Adipocyte (in vitro differentiated cells): ENCODE data around the gene LCK.

ENCODE experiments used
- DNase-seq: peaks from one replicate; pipeline ENCODE4 v3.0.0-alpha.2; 2015; ENCODE audit warnings: low read depth
- H3K27me3 ChIP-seq: replicated peaks from 2 replicates; pipeline ENCODE4 v1.7.0; 2013; ENCODE audit warnings: mild to moderate bottlenecking, low read length, moderate library complexity; ENCODE audit not compliant: control insufficient read depth, insufficient read depth
- H3K36me3 ChIP-seq: 2 replicates; pipeline ENCODE4 v1.7.0; 2013; ENCODE audit warnings: low read length, mild to moderate bottlenecking, moderate library complexity; ENCODE audit not compliant: control insufficient read depth, insufficient read depth, severe bottlenecking
- H3K4me1 ChIP-seq: 2 replicates; pipeline ENCODE4 v1.7.0; 2013; ENCODE audit warnings: mild to moderate bottlenecking, low read length, moderate library complexity; ENCODE audit not compliant: control insufficient read depth, insufficient read depth
- H3K4me3 ChIP-seq: 2 replicates; pipeline ENCODE4 v1.7.0; 2013; ENCODE audit warnings: mild to moderate bottlenecking, low read length, moderate library complexity
- H3K9ac ChIP-seq: 2 replicates; pipeline ENCODE4 v1.7.0; 2013; ENCODE audit warnings: mild to moderate bottlenecking, low read length, moderate library complexity
- H3K9me3 ChIP-seq: 2 replicates; pipeline ENCODE4 v1.7.0; 2013; ENCODE audit warnings: mild to moderate bottlenecking, low read length, moderate library complexity; ENCODE audit not compliant: control insufficient read depth

LCK gene

DNA sequence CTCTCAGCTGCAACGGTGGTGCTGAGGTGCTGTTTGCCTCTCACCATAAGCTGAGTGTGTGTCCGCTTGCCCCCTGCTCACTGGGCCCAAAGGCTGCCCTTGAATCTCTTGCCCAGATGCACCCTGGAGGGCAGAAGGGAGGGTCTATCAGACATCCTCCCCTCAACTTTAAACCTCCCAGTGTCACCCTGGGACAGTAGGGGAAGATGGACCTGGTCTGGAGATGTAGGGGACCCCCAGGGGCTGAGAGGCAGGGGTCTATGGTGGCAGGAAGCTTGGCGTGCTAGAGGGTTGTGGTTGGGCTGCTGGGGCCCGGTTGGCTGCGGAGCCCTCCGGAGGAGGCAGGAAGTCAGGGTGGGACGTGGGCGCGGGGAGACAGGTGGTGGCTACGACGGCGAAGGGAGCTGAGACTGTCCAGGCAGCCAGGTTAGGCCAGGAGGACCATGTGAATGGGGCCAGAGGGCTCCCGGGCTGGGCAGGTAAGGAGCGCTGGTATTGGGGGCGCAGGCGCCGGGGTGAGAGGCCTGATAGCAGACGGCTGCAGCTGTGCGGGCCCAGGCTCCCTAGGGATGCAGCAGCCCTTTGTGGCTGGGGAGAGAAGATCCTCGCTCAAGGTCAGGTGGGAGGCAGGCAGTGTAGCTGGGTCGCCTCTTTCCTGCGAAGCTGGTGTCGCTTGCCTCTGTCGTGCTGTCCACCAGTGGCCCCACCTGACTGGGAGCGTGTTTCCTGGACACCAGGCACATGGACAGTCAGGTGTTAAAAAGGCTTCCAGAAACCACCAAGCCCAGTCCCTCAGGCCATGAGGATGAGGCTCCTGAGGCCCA is at the start of gene LCK:
LCK (plus strand) TSS at position 373 of the 824 bp plus-strand sequence. CDS start 23,065 bp downstream, outside the sequence.
- Histone ChIP-seq H3K9me3 (no peaks in the 10 kb centered on the region), H3K27me3 (no peaks in the 10 kb centered on the region), H3K36me3 (no peaks in the 10 kb centered on the region), H3K4me1 (peaks cover 17% of the 10 kb centered on the region), H3K4me3 (no peak within 1 kb of the TSS), H3K9ac (no peak within 1 kb of the TSS)
- DNase-seq, result no peak

DNA sequence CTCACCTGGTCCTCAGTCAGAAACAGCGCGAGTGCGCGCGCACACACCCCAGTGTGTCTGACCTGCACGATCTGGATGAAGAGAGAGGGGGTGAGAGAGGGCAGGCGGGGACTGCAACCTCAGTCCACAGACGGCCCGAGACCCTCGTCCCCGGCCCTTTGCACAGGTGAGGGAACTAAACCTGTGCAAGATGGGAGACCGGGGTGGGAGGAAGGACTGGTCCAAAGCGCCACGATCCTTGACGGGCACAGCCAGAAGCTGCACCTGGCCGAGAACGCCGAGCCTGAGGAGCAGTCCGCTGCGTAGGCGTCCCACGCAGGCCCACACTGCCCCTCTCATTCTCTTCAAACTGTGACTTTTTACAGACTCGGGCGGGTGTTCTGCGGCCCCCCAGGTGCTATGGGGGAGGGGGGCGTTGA is 46.1 kb upstream of the LCK start:
- H3K9me3 ChIP-seq, result no peaks in the 10 kb centered on the region
- DNase-seq, result no peak
- H3K4me1 ChIP-seq, result peaks cover 31% of the 10 kb centered on the region
- H3K4me3 ChIP-seq, result peak overlapping the region; percentile 89
- H3K36me3 ChIP-seq, result no peaks in the 10 kb centered on the region
- H3K27me3 ChIP-seq, result no peaks in the 10 kb centered on the region
- H3K9ac ChIP-seq, result peak overlapping the region; percentile 90

DNA sequence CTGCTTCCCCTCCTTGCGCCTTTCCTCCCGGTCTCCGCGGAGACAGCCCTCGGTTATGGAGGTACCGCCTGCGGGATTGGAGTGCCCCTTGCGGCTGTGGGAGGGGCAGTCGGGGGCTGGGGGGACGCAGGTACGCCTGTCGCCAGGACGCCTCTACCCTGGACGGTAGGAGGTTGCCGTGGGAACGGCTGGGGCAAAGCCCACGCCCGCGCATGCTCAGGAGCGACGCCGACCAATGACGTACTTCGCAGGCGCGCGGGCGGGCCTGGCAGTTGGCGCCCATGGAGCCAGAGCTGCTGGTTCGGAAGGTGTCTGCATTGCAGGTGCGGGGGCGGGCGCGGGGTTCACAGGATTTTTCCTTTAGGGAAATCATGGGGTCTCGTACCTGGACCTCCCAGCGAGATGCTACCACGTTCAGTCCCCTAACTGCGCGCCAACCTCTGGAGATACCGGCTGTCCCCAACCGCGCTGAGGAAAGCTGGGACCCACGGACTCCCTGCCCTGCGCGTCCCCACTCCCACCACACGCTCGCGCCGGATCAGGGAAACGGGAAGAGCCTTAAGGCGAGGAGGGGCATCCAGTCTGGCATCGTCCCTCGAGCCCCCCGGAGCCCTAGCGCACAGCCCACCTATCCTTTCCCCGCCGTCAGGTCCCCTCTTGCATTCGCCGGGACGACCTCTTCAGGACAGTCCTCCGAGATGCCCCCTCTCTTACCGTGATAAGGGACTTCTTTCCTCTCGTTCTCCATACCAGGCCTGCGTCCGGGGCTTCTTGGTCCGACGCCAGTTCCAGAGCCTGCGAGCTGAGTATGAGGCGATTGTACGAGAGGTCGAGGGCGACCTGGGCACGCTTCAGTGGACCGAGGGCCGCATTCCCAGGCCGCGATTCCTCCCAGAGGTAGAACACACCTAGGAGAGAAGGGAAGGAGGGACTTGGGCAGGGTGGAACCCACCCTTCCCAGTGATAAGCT is 45.4 kb upstream of the LCK start, which contains the start of gene IQCC:
IQCC (plus strand) TSS at position 271 of the 970 bp plus-strand sequence; CDS start at position 282, 11 bp downstream.
- DNase-seq, result peak; percentile 95
- H3K9ac ChIP-seq, result peak within 1 kb of the TSS; percentile 90
- peaks cover 23% of the 10 kb centered on the region for H3K4me1 ChIP-seq
- no peaks in the 10 kb centered on the region for H3K9me3 ChIP-seq
- H3K27me3 ChIP-seq, result no peaks in the 10 kb centered on the region
- H3K4me3 ChIP-seq, result peak within 1 kb of the TSS; percentile 89
- no peaks in the 10 kb centered on the region for H3K36me3 ChIP-seq

DNA sequence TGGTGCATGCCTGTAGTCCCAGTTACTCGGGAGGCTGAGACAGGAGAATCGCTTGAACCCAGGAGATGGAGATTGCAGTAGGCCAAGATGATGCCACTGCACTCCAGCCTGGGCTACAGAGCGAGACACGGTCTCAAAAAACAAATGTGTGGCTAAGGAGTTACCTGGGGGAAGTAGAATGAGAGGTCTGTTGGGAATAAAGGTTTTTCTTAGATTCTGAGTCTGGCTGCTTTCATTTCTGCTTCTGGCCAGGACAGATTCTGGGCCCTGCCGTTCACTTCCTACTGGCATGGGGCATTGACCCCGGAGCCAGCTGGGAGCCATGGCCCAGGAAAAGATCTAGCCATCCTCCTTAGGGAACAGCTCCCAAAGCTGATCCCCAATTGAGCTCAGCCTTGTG is 42.6 kb upstream of the LCK start:
- no peak for DNase-seq

DNA sequence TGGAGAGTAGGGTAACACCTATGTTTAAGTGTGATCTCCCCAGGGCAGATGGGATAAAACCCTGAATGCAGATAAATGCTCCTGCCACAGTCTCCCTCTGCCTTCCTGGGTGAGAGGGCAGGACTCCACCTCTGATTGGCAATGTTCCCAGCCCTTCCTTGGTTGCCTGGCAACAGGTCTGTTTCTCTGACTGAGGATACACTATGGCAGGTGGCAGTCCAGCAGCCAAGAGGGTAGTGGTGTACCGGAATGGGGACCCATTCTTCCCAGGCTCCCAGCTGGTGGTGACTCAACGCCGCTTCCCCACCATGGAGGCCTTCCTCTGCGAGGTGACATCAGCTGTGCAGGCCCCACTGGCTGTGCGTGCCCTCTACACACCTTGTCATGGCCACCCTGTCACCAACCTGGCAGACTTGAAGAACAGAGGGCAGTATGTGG is 42.2 kb upstream of the LCK start, which contains the start of gene DCDC2B:
DCDC2B (plus strand) TSS at position 199 of the 438 bp plus-strand sequence; CDS start at position 204, 5 bp downstream.
- Histone ChIP-seq H3K36me3 (no peaks in the 10 kb centered on the region), H3K9me3 (no peaks in the 10 kb centered on the region), H3K9ac (no peak within 1 kb of the TSS), H3K4me1 (peaks cover 13% of the 10 kb centered on the region), H3K27me3 (no peaks in the 10 kb centered on the region), H3K4me3 (no peak within 1 kb of the TSS)
- DNase-seq, result no peak

More for the DNA sequence above, 42.6 kb upstream of the LCK start:
- no peaks in the 10 kb centered on the region for H3K9me3 ChIP-seq
- H3K4me3 ChIP-seq, result no peak overlapping the region
- peaks cover 13% of the 10 kb centered on the region for H3K4me1 ChIP-seq
- H3K27me3 ChIP-seq, result no peaks in the 10 kb centered on the region
- no peak overlapping the region for H3K9ac ChIP-seq
- no peaks in the 10 kb centered on the region for H3K36me3 ChIP-seq

DNA sequence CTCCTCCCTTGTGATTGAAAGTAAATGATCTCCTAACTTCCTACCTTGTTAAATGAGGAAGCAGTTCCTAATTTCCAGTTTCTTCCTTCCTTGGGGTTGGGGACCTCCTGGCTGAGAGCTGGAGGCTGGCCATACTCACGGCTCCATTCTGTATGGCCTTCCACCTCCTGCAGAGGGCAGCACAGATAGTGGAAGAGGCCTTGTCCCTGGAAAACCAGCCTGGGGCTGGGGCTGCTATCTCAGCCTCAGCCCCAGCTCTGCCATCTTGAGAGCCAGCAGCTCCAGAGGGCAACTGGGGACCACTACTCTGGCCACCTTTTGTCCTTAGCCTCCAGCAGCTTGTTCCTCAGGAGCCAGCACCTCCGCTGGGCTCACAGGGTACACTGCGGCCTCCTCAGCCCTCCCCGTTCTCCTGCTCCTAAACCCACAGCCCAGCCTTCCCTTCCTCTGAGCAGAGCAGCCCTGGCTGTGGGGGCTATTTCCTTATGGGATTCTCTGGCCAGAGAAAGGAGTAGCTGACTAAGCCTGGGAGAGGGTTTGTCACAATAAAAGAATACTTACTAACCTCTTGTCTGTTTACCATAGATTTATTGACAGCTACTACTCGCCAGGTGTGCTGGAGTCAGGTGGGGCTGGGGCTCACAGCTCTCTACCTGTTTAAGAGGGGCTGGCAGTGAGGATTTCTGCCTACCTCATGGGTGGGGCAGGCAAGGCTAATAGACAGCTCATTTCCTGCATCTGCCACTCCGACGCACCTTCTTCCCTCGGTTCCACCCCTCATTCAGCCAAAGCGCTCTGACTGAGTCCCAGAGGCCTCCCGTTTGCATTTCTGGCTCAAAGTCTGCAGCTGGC is 35.2 kb upstream of the LCK start:
- no peaks in the 10 kb centered on the region for H3K9me3 ChIP-seq
- H3K36me3 ChIP-seq, result peaks cover 27% of the 10 kb centered on the region
- peaks cover 16% of the 10 kb centered on the region for H3K4me1 ChIP-seq
- no peak overlapping the region for H3K4me3 ChIP-seq
- H3K9ac ChIP-seq, result peak overlapping the region; percentile 30
- peak; percentile 88 for DNase-seq
- H3K27me3 ChIP-seq, result no peaks in the 10 kb centered on the region

DNA sequence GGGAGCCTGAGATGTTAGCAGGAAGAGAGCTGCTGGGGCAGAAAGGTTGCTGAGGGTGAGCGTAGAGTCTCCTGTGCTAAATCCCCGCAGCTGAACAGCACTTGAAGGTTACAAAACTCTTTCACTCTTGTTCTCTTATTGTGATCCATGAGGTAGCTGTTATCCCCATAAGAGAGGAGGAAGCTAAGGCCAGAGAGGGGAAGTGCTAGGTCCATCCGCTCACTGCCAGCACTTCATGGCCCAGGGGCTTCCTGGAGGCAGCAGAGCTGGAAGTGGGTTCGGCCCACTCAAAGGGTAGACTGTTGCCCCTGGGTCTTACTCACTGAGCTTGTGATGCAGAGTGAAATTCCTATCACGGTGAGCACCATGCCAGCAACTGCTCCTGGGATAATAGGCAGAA is 34.5 kb upstream of the LCK start:
- H3K36me3 ChIP-seq, result peaks cover 27% of the 10 kb centered on the region
- DNase-seq, result no peak
- no peak overlapping the region for H3K9ac ChIP-seq

DNA sequence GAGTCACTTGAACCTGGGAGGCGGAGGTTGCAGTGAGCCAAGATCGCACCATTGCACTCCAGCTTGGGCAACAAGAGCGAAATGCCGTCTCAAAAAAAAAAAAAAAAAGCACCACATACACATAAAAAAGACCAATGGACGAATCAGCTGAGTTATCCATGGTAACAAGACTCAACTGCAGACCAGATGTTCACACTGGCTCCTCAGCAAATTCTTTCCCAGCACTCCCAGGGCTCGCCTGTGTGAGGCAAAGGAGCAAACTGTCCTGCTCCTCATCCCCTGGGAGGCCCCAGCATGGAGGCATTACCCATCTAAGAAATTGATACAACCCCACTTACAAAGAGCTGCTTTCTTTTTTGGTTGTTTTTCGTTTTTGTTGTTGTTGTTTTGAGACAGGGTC is 32.0 kb upstream of the LCK start:
- Histone ChIP-seq H3K9me3 (no peaks in the 10 kb centered on the region), H3K4me3 (no peak overlapping the region), H3K4me1 (peaks cover 34% of the 10 kb centered on the region), H3K36me3 (peaks cover 31% of the 10 kb centered on the region), H3K27me3 (no peaks in the 10 kb centered on the region), H3K9ac (no peak overlapping the region)
- DNase-seq, result no peak

More for the DNA sequence above, 34.5 kb upstream of the LCK start:
- Histone ChIP-seq H3K9me3 (no peaks in the 10 kb centered on the region), H3K4me3 (no peak overlapping the region), H3K4me1 (peaks cover 23% of the 10 kb centered on the region), H3K27me3 (no peaks in the 10 kb centered on the region)

DNA sequence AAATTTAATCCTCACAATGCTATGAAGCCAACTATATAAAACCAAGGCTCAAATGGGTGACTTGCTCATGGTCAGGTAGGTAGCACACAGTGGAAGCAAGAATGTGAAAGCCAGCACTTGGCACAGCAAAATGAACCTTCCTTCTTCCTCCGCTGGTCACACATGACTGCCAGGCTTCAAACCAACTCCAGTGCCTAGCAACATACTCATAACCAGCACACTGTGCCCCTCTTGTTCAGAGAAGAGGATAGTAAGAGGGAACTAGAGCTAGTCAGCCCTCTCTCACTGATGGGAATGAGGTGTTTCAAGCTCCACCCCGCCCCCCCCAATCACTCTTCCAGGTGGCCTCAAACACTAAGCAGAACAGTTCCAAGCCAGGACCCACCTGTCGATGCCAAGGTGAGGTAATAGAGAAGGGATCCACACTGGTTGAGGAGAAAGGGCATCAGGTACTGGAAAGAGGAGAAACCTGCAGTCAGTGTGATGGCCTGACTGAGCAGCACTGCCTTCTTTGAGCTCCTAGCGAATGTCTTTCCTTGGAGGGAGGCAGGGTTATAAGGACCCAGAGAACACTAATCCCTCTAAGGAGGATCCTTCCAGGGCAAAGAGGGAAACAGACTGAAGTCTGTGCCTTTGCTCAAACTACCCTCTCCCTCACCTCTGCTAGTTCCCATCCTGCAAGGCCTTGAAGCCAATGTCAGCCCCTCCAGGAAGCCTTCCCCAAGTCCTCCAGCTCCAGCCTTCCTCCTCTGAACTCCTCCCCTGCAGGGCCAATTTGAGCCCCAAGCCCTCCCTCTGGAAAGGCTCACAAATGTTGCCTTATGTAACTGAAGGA is 30.1 kb upstream of the LCK start:
- peak overlapping the region; percentile 98 for H3K9ac ChIP-seq
- DNase-seq, result no peak
- H3K36me3 ChIP-seq, result peaks cover 35% of the 10 kb centered on the region
- peaks cover 39% of the 10 kb centered on the region for H3K4me1 ChIP-seq
- no peaks in the 10 kb centered on the region for H3K9me3 ChIP-seq
- H3K27me3 ChIP-seq, result no peaks in the 10 kb centered on the region
- H3K4me3 ChIP-seq, result peak overlapping the region; percentile 98

DNA sequence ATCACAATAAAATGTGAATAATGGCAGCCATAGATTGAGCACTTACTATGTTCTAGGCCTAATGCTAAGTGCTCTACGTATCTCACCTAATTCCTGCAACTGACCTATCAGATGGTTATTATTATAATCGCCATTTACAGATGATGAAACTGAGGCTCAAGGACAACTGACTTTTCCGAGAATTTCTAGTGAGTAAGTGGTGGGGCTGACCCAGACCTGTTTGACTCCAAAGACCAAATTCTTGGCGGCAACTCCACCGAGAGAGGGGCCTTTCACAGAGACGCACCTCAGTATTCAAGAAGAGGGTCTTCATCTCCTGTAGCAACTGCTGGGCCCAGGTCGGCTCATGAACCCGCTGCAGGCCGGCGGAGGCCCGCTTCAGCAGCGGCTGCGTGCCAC is 29.5 kb upstream of the LCK start:
- Histone ChIP-seq H3K9me3 (no peaks in the 10 kb centered on the region), H3K4me1 (peaks cover 39% of the 10 kb centered on the region), H3K9ac (peak overlapping the region; percentile 98), H3K4me3 (peak overlapping the region; percentile 98), H3K36me3 (peaks cover 34% of the 10 kb centered on the region), H3K27me3 (no peaks in the 10 kb centered on the region)
- peak; percentile 25 for DNase-seq
